Hepatocyte (in vitro differentiated cells): ENCODE results near the gene VAPA.

Source experiments
- EZH2 ChIP-seq: fragments of 200-600 bp; sonication (generic); IDR thresholded peaks from 2 replicates; pipeline ENCODE4 v1.6.1; 2016; ENCODE audit warnings: antibody characterized with exemption, mild to moderate bottlenecking, borderline replicate concordance
- EZH2phosphoT487 ChIP-seq: fragments of 200-600 bp; sonication (generic); IDR thresholded peaks from one replicate; pipeline ENCODE4 v1.6.1; 2018; ENCODE audit warnings: antibody characterized with exemption, mild to moderate bottlenecking, low read depth, moderate library complexity; ENCODE audit not compliant: unreplicated experiment, severe bottlenecking
- TF ChIP-seq, protein P1 (sequence below): fragments of 200-600 bp; sonication (generic); IDR thresholded peaks from 2 replicates; pipeline ENCODE4 v1.5.1; 2016; ENCODE audit warnings: antibody characterized with exemption, mild to moderate bottlenecking; ENCODE audit not compliant: poor library complexity

- TF ChIP-seq, protein P1, sequence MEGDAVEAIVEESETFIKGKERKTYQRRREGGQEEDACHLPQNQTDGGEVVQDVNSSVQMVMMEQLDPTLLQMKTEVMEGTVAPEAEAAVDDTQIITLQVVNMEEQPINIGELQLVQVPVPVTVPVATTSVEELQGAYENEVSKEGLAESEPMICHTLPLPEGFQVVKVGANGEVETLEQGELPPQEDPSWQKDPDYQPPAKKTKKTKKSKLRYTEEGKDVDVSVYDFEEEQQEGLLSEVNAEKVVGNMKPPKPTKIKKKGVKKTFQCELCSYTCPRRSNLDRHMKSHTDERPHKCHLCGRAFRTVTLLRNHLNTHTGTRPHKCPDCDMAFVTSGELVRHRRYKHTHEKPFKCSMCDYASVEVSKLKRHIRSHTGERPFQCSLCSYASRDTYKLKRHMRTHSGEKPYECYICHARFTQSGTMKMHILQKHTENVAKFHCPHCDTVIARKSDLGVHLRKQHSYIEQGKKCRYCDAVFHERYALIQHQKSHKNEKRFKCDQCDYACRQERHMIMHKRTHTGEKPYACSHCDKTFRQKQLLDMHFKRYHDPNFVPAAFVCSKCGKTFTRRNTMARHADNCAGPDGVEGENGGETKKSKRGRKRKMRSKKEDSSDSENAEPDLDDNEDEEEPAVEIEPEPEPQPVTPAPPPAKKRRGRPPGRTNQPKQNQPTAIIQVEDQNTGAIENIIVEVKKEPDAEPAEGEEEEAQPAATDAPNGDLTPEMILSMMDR = no peak
- TF ChIP-seq EZH2 (no peak), EZH2phosphoT487 (no peak)
Measured at GRCh38 chr18:9926977-9927376, 13.2 kb downstream of the VAPA start.
